HG03575 (cell line): ENCODE measurements around the gene ERBB4.

Experiments used
- ATAC-seq: cut with Tn5 transposase; IDR thresholded peaks from one replicate; pipeline ENCODE4 v1.9.1; 2021; ENCODE audit not compliant: unreplicated experiment, insufficient number of reproducible peaks, low FRiP score; ENCODE audit errors: extremely low read depth

ERBB4 gene

GRCh38 chr2:212451786-212452231, 86.8 kb downstream of the ERBB4 start:
- ATAC-seq: no peak

GRCh38 chr2:212448698-212449097, 89.9 kb downstream of the ERBB4 start:
- ATAC-seq: no peak

- no peak for ATAC-seq
These were observed 96.8 kb downstream of the ERBB4 start for GRCh38 chr2:212441821-212442220.

GRCh38 chr2:212441141-212441540, 97.5 kb downstream of the ERBB4 start:
- no peak for ATAC-seq

GRCh38 chr2:212428681-212429478, 109.7 kb downstream of the ERBB4 start:
- no peak for ATAC-seq

GRCh38 chr2:212427638-212428037, 111.0 kb downstream of the ERBB4 start:
- ATAC-seq: no peak

- no peak for ATAC-seq
These were observed 111.8 kb downstream of the ERBB4 start for GRCh38 chr2:212426637-212427412.

- no peak for ATAC-seq
These were observed 114.5 kb downstream of the ERBB4 start for GRCh38 chr2:212424082-212424481.

- no peak for ATAC-seq
These were observed 115.5 kb downstream of the ERBB4 start for GRCh38 chr2:212423089-212423488.

- ATAC-seq: no peak
These were observed 116.9 kb downstream of the ERBB4 start for GRCh38 chr2:212421556-212422334.

- no peak for ATAC-seq
These were observed 122.5 kb downstream of the ERBB4 start for GRCh38 chr2:212416086-212416485.

- ATAC-seq: no peak
These were observed 123.8 kb downstream of the ERBB4 start for GRCh38 chr2:212414767-212415211.

GRCh38 chr2:212409560-212409959, 129.0 kb downstream of the ERBB4 start:
- no peak for ATAC-seq

- no peak for ATAC-seq
These were observed 130.1 kb downstream of the ERBB4 start for GRCh38 chr2:212408524-212408923.

GRCh38 chr2:212406716-212407115, 131.9 kb downstream of the ERBB4 start:
- ATAC-seq: no peak

GRCh38 chr2:212402316-212402715, 136.3 kb downstream of the ERBB4 start:
- no peak for ATAC-seq

GRCh38 chr2:212398316-212398715, 140.3 kb downstream of the ERBB4 start:
- no peak for ATAC-seq

- no peak for ATAC-seq
These were observed 146.1 kb downstream of the ERBB4 start for GRCh38 chr2:212392544-212392943.

- no peak for ATAC-seq
These were observed 146.6 kb downstream of the ERBB4 start for GRCh38 chr2:212392043-212392442.
